ENCODE results near the gene LSM4.

The LSM4 gene

GRCh38 chr19:18311502-18312091 is 11.3 kb downstream of the LSM4 start:
- H3K9me3 Mint-ChIP-seq, result no peaks in the 10 kb centered on the region
- H3K4me1 Mint-ChIP-seq, result peaks cover 20% of the 10 kb centered on the region
- H3K4me3 Mint-ChIP-seq, result no peak overlapping the region
- ATAC-seq (ENCODE audit: low read depth) (no peak), DNase-seq (ENCODE audit: low spot score in 2 of 2) (no peak)
- no peak overlapping the region for H3K27ac Mint-ChIP-seq
- peaks cover 3% of the 10 kb centered on the region for H3K36me3 Mint-ChIP-seq
- H3K27me3 Mint-ChIP-seq, result no peaks in the 10 kb centered on the region

- Mint-ChIP-seq H3K27me3 (no peaks in the 10 kb centered on the region), H3K9me3 (no peaks in the 10 kb centered on the region), H3K4me3 (no peak overlapping the region), H3K36me3 (peaks cover 3% of the 10 kb centered on the region), H3K4me1 (peaks cover 24% of the 10 kb centered on the region), H3K27ac (no peak overlapping the region)
- no peak for DNase-seq (ENCODE audit: low spot score in 2 of 2)
- no peak for ATAC-seq (ENCODE audit: low read depth)
Observed at GRCh38 chr19:18310966-18311365, 11.9 kb downstream of the LSM4 start.

- Mint-ChIP-seq H3K4me1 (peaks cover 20% of the 10 kb centered on the region), H3K27me3 (no peaks in the 10 kb centered on the region), H3K9me3 (no peaks in the 10 kb centered on the region), H3K4me3 (no peak overlapping the region), H3K27ac (no peak overlapping the region), H3K36me3 (peaks cover 3% of the 10 kb centered on the region)
- no peak for ATAC-seq (ENCODE audit: low read depth)
- DNase-seq (ENCODE audit: low spot score in 2 of 2), result no peak
Observed at GRCh38 chr19:18310118-18310909, 12.6 kb downstream of the LSM4 start.

GRCh38 chr19:18309525-18310064 is 13.3 kb downstream of the LSM4 start:
- peaks cover 3% of the 10 kb centered on the region for H3K36me3 Mint-ChIP-seq
- H3K4me1 Mint-ChIP-seq, result peaks cover 23% of the 10 kb centered on the region
- no peak for ATAC-seq (ENCODE audit: low read depth)
- DNase-seq (ENCODE audit: low spot score in 2 of 2), result no peak
- H3K9me3 Mint-ChIP-seq, result no peaks in the 10 kb centered on the region
- H3K27me3 Mint-ChIP-seq, result no peaks in the 10 kb centered on the region
- no peak overlapping the region for H3K27ac Mint-ChIP-seq
- H3K4me3 Mint-ChIP-seq, result no peak overlapping the region

GRCh38 chr19:18308948-18309325 is 13.9 kb downstream of the LSM4 start:
- no peaks in the 10 kb centered on the region for H3K27me3 Mint-ChIP-seq
- no peaks in the 10 kb centered on the region for H3K9me3 Mint-ChIP-seq
- no peak for ATAC-seq (ENCODE audit: low read depth)
- no peak overlapping the region for H3K27ac Mint-ChIP-seq
- no peak for DNase-seq (ENCODE audit: low spot score in 2 of 2)
- no peak overlapping the region for H3K4me3 Mint-ChIP-seq
- H3K36me3 Mint-ChIP-seq, result peaks cover 3% of the 10 kb centered on the region
- H3K4me1 Mint-ChIP-seq, result peaks cover 29% of the 10 kb centered on the region

- no peak for DNase-seq (ENCODE audit: low spot score in 2 of 2)
- Mint-ChIP-seq H3K4me3 (no peak overlapping the region), H3K4me1 (peaks cover 33% of the 10 kb centered on the region), H3K27ac (peak overlapping the region; percentile 96), H3K27me3 (no peaks in the 10 kb centered on the region), H3K36me3 (peaks cover 3% of the 10 kb centered on the region), H3K9me3 (no peaks in the 10 kb centered on the region)
- ATAC-seq (ENCODE audit: low read depth), result no peak
Observed at GRCh38 chr19:18308051-18308947, 14.6 kb downstream of the LSM4 start.

GRCh38 chr19:18307271-18307681 is 15.6 kb downstream of the LSM4 start:
- DNase-seq (ENCODE audit: low spot score in 2 of 2) (peak in 1 of 2 donors; percentile 52), ATAC-seq (ENCODE audit: low read depth) (peak; percentile 37)
- peaks cover 1% of the 10 kb centered on the region for H3K36me3 Mint-ChIP-seq
- H3K4me3 Mint-ChIP-seq, result peak overlapping the region; percentile 84
- peaks cover 33% of the 10 kb centered on the region for H3K4me1 Mint-ChIP-seq
- H3K9me3 Mint-ChIP-seq, result no peaks in the 10 kb centered on the region
- H3K27ac Mint-ChIP-seq, result peak overlapping the region; percentile 96
- no peaks in the 10 kb centered on the region for H3K27me3 Mint-ChIP-seq

GRCh38 chr19:18306888-18307260 is 16.0 kb downstream of the LSM4 start:
- DNase-seq (ENCODE audit: low spot score in 2 of 2) (no peak), ATAC-seq (ENCODE audit: low read depth) (peak; percentile 28)
- Mint-ChIP-seq H3K4me1 (peaks cover 33% of the 10 kb centered on the region), H3K27me3 (no peaks in the 10 kb centered on the region), H3K9me3 (no peaks in the 10 kb centered on the region), H3K36me3 (peaks cover 1% of the 10 kb centered on the region), H3K4me3 (peak overlapping the region; percentile 84), H3K27ac (peak overlapping the region; percentile 96)

GRCh38 chr19:18306209-18306887 is 16.5 kb downstream of the LSM4 start:
- H3K27ac Mint-ChIP-seq, result peak overlapping the region; percentile 96
- H3K27me3 Mint-ChIP-seq, result no peaks in the 10 kb centered on the region
- peaks cover 33% of the 10 kb centered on the region for H3K4me1 Mint-ChIP-seq
- H3K9me3 Mint-ChIP-seq, result no peaks in the 10 kb centered on the region
- peaks cover 1% of the 10 kb centered on the region for H3K36me3 Mint-ChIP-seq
- no peak for DNase-seq (ENCODE audit: low spot score in 2 of 2)
- H3K4me3 Mint-ChIP-seq, result peak overlapping the region; percentile 84
- ATAC-seq (ENCODE audit: low read depth), result no peak

- peak overlapping the region; percentile 96 for H3K27ac Mint-ChIP-seq
- no peaks in the 10 kb centered on the region for H3K9me3 Mint-ChIP-seq
- peak; percentile 73 to 76 for DNase-seq (ENCODE audit: low spot score in 2 of 2)
- ATAC-seq (ENCODE audit: low read depth), result peak; percentile 69
- H3K4me1 Mint-ChIP-seq, result peaks cover 33% of the 10 kb centered on the region
- no peaks in the 10 kb centered on the region for H3K27me3 Mint-ChIP-seq
- H3K36me3 Mint-ChIP-seq, result peaks cover 1% of the 10 kb centered on the region
- peak overlapping the region; percentile 85 for H3K4me3 Mint-ChIP-seq
Observed at GRCh38 chr19:18304458-18305310, 18.2 kb downstream of the LSM4 start.

GRCh38 chr19:18304208-18304457 is 18.7 kb downstream of the LSM4 start:
- no peak for ATAC-seq (ENCODE audit: low read depth)
- Mint-ChIP-seq H3K9me3 (no peaks in the 10 kb centered on the region), H3K27ac (peak overlapping the region; percentile 96), H3K4me1 (peaks cover 33% of the 10 kb centered on the region), H3K36me3 (peaks cover 1% of the 10 kb centered on the region), H3K4me3 (peak overlapping the region; percentile 85), H3K27me3 (no peaks in the 10 kb centered on the region)
- DNase-seq (ENCODE audit: low spot score in 2 of 2), result no peak

GRCh38 chr19:18301718-18302111 is 21.2 kb downstream of the LSM4 start:
- Mint-ChIP-seq H3K4me1 (peaks cover 23% of the 10 kb centered on the region), H3K27me3 (no peaks in the 10 kb centered on the region)
- ATAC-seq (ENCODE audit: low read depth), result no peak

More at GRCh38 chr19:18301718-18302111, 21.2 kb downstream of the LSM4 start:
- Mint-ChIP-seq H3K27ac (no peak overlapping the region), H3K9me3 (no peaks in the 10 kb centered on the region), H3K36me3 (no peaks in the 10 kb centered on the region), H3K4me3 (no peak overlapping the region)
- no peak for DNase-seq (ENCODE audit: low spot score in 2 of 2)

Measured in memory B cell (primary cell).